ENCODE results near the gene FAM200B.

GRCh38 chr4:15652841-15653240, 28.8 kb upstream of the FAM200B start:
- TF ChIP-seq POLR2A (IDR thresholded peaks at IDR 0.05) (no peak), EP300 (IDR thresholded peaks at IDR 0.05) (no peak)
- TF ChIP-seq, protein P1, sequence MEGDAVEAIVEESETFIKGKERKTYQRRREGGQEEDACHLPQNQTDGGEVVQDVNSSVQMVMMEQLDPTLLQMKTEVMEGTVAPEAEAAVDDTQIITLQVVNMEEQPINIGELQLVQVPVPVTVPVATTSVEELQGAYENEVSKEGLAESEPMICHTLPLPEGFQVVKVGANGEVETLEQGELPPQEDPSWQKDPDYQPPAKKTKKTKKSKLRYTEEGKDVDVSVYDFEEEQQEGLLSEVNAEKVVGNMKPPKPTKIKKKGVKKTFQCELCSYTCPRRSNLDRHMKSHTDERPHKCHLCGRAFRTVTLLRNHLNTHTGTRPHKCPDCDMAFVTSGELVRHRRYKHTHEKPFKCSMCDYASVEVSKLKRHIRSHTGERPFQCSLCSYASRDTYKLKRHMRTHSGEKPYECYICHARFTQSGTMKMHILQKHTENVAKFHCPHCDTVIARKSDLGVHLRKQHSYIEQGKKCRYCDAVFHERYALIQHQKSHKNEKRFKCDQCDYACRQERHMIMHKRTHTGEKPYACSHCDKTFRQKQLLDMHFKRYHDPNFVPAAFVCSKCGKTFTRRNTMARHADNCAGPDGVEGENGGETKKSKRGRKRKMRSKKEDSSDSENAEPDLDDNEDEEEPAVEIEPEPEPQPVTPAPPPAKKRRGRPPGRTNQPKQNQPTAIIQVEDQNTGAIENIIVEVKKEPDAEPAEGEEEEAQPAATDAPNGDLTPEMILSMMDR (IDR thresholded peaks at IDR 0.05) = no peak
